Stimulated activated CD4-positive, alpha-beta T cell treated with anti-CD3 and anti-CD28 coated beads, Interleukin-4, amount 100 ng/mL, for 4 hours (primary cell): ENCODE measurements around the gene DIP2B.
A peak's percentile ranks its signal among the peaks of the same experiment; 100 is the strongest.
"Not testable (repeated sequence)": the region's sequence is repeated elsewhere in the genome, so short reads cannot be mapped to it uniquely, and the experiment has no call there.

Experiments
- DNase-seq, 2 experiments: peaks; one replicate each; pipeline ENCODE4 v3.0.0-alpha.2; 2020

The DIP2B gene

GRCh38 chr12:50504798-50505674 is at the start of gene DIP2B:
TSS of gene DIP2B (plus strand) at chr12:50504985. CDS start at chr12:50505141, 156 bp downstream.
- peak; percentile 93 to 94 for DNase-seq

DNA sequence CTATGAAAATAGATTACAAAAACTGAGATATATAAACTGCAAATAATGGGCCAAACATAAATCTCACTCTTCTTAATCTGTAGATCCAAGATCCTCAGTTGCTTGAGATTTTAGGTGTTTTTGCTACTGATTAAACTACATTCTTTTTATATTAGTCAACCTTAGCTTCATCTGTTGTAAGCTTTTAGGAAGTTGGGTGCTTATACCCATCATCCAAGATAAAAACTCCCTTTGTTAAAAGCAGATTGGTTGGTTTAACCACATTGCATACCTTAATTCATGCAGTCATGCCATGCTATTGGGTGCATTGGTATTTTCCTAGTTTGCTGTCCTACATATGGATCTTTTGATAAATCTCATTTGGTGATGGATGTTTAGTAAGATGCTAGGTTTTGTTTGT is 46.2 kb upstream of the DIP2B start:
- no peak for DNase-seq

GRCh38 chr12:50467439-50467838 is 37.3 kb upstream of the DIP2B start:
- no peak for DNase-seq

DNA sequence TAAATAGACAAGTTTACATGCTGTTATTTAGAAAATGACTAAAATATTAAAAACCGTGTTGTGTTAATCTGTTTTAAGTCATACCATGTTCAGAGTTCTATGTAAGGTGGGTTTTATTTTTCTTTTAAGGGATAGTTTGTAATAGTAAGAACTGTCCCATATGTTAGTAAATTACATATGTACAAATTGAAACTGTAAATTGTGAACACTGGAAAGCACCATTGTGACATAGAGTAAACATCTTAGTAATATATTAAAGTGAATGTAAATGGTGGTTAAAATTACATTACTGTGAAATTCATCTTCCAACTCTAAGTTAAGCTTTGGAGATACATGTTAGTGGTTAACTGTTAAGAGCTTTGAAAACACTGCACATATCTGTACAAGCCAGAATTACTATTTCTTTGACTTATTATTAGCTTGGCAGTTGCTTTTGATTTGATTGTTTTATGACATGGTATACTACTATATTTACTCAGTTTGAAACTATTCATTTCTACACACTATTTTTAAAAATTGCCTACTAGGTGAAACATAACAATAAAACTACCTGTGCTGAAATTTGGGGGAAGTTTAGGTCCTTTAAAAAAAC is 27.4 kb upstream of the DIP2B start:
- DNase-seq = no peak

- DNase-seq = no peak
Measured at GRCh38 chr12:50482571-50482970, 22.2 kb upstream of the DIP2B start.

- DNase-seq = no peak
Measured at GRCh38 chr12:50483488-50483887, 21.3 kb upstream of the DIP2B start.

DNA sequence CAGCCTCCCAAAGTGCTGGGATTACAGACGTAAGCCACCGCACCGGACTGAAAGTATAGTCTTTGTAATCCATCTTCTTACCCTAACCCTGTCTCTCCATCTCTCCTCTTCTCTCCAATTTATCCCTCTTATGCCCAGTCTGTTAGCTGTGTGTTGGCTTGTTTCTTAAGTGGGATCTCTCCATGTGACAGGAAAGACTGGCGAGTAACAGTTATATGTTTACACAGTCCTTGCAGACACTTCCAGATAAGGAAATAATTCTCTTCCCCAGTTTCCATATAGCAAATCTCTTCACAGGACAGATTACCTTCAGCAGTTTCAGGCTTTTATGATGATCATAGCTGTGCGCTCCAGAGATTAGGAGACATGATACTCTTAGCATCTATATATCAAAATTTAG is 16.0 kb upstream of the DIP2B start:
- DNase-seq = no peak

DNA sequence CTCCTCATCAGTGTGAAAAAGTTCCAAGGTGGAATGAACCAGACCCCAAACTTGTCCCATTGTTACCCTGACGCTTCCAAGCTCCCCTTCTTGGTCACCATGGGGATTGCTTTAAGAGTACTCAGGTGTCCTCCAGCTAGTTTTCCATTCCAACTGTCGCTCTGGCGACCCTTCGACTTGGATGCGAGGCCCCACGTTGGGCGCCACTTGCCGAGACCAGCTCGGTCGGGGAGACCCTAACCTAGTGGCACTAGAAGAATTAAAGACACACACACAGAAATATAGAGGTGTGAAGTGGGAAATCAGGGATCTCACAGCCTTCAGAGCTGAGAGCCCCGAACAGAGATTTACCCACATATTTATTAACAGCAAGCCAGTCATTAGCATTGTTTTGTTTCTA is 6.7 kb upstream of the DIP2B start:
- not testable (repeated sequence) for DNase-seq

DNA sequence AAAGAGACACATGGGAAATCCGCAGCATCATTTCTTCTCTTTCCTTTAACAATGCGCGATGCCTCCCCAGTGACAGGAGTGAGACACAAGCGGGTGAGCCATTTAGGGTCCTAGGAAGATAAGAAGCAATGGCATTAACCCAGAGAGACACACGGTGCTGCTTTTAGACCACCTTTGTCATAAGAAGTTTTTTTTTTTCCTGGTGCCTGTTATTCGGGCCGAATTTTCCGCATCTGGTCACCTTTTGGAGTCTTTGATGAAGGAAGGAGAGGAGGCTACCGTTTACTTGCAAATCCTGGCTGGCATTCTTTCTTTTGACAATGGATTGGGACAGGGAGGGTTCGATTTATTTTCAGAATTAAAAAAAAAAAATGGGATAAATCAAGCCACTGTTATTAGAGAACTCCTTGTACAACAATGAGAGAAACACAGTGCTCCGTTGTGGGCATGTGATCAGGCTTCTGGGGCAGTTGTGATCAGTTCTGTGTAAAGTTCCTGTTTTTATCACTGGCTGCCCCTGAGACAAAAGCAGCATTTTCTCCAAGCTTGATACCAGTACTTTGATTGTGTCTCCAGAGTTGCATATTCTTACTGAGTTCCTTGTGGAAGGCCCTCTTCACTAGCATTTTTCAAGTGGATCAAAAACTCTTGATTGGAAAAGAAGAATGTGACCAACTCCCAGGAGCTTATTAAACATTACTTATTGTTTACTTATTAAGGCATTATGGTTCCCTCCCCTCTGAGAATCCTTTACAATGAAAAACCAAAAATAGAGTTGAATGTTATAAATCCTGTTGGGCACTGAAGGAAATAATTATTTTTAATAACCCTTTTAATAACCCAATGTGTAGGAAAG is 1.1 kb downstream of the DIP2B start:
- no peak for DNase-seq

- no peak for DNase-seq
Measured at GRCh38 chr12:50506753-50507473, 2.1 kb downstream of the DIP2B start.

DNA sequence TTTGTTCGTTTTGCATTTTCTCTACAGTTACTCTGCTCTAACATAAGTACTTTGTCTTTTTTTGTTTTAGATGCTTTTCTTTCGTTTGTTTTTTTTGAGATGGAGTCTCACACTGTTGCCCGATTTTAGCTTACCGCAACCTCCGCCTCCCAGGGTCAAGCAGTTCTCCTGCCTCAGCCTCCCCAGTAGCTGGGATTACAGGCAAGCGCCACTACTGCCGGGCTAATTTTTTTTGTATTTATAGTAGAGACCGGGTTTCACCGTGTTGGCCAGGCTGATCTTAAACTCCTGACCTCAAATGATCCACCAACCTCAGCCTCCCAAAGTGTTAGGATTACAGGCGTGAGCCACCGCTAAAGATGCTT is 2.7 kb downstream of the DIP2B start:
- no peak for DNase-seq

GRCh38 chr12:50507930-50508329 is 3.1 kb downstream of the DIP2B start:
- no peak for DNase-seq

DNA sequence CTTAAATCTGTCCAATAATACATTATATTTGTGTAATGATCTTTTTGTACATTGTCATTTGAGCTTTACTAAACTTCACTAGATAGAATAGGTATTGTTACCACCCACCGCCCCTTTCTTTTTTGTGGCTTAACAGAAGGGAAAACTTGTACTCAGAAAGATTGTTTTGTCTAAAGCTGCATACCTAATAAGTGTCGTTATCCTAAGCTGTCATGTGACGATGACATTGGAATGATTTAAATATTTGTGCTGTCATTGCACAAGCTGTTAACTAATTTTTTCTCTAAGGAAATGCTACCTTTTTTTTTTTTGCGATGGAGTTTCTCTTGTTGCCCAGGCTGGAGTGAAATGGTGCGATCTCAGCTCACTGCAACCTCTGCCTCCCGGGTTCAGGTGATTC is 3.6 kb downstream of the DIP2B start:
- DNase-seq = no peak

DNA sequence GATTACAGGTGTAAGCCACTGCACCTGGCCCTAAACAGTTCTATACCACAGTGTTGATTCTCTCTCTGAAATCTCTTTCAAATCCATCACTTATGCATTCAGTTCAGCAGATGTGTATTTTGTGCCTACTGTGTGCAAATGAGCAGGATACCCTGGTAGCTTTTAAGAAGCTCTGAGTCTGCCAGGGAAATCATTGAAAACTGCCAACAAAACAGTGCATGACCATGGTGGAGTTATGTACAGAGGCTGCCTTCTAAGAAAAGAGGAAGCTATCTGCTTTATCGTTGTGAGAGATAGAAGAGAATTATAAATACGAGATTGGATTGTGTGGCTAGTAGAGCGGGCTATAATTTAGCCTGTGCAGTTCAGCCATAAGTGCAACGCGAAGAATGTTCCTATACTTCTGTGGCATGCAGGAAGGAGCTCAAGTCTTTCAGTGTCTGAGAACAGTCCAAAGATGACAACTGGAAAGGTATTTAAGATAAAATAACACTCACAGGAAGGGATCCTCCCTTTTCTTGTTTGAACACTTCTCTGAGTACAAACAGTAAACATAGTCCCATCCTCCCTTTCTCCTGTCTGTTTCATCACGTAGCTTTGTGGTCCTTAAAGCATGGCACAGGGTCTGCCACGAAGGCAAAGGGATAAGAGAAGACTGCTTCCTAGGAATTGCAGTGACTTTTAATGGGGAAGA is 4.3 kb downstream of the DIP2B start:
- no peak for DNase-seq

DNA sequence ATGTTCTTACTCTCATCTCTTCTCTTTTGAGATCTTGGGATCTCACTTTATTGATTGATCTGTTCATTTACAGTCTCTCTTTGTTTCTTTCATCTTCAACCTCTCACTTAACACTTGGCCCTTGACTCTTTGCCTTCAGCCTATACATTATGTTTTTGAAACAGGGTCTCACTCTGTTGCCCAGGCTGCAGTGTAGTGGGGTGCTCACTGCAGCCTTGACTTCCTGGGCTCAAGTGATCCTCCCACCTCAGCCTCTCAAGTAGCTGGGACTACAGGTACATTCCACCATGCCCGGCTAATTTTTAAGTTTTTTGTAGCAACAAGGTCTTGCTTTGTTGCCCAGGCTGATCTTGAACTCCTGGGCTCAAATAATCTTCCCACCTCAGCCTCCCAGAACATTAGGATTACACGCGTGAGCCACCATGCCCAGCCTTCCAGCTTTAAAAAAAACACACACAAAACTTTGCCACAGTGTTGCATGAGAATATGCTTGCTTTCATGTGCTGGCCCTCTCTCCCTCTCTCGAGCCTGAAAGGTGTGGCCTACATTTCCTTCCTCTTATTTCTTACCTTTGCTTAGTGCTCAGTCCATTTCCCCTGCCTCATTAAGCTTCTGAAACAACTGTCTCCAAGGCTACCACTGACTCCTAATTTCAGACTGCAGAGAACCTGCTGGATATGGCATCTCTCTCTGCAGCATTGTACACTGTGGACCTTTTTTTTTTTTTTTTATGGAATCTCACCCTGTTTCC is 9.9 kb downstream of the DIP2B start:
- DNase-seq = no peak

- no peak for DNase-seq
Measured at GRCh38 chr12:50515587-50515986, 10.8 kb downstream of the DIP2B start.

DNA sequence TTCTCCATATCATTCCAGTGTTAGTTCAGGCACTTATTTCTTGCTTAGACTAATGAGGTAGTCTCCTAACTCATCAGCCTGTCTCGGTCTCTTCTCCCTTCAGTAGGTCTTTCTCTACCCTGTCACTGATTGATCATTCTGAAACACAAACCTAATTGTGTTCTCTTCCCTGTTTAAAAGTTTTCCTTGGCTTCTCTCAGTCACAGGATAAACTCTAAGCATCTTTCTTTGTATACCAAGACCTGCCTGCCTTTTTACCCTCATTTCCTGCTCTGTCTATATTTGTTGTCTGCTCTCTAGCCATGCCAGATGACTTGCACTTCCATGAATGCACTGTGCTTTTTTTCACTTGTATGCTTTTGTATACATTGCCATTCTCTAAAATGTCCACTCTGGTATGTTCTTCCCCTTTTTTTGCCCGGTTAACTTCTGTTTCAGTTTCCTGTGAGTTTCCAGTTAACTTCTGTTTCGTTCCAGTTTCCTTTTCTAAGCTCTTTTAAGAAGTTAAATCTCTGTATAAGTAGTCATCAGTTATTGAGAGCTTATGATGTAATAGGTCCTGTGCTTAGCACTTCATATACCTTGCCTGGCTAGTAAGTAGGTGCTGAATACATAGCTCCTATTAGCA is 12.8 kb downstream of the DIP2B start:
- no peak for DNase-seq

DNA sequence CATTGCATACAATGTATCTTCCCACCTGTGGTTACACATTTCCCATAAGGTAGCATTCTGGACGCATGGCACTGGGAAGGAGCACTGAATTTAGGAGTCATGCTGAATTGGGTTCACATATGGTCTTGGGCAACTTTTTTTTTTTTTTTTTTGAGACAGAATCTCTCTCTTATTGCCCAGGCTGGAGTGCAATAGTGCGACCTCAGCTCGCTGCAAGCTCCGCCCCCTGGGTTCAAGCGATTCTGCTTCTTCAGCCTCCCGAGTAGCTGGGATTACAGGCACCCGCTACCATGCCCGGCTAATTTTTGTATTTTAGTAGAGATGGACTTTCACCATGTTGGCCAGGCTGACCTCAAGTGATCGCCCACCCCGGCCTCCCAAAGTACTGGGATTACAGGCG is 13.3 kb downstream of the DIP2B start:
- no peak for DNase-seq

DNA sequence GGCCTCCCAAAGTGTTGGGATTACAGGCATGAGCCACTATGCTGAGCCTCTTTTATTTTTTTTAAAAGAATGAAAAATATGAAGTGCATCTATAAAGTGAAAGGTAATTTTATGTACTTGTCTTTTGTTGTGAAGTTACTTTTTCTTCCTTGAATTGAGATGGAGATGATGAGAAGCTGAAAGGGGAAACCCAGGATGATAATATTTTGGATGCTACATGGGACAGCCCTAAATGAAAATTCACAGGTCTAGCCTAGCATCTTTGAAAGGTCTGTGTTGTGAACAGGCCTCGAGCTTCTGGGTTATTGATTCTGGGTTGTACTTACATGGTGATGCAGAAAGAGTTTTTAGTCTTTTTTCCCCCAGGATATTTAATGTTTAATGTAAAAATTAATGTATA is 14.6 kb downstream of the DIP2B start:
- DNase-seq = no peak

GRCh38 chr12:50520416-50521207 is 15.8 kb downstream of the DIP2B start:
- DNase-seq = no peak
